Measurements from ENCODE around the gene S100A7A.

The S100A7A gene

DNA sequence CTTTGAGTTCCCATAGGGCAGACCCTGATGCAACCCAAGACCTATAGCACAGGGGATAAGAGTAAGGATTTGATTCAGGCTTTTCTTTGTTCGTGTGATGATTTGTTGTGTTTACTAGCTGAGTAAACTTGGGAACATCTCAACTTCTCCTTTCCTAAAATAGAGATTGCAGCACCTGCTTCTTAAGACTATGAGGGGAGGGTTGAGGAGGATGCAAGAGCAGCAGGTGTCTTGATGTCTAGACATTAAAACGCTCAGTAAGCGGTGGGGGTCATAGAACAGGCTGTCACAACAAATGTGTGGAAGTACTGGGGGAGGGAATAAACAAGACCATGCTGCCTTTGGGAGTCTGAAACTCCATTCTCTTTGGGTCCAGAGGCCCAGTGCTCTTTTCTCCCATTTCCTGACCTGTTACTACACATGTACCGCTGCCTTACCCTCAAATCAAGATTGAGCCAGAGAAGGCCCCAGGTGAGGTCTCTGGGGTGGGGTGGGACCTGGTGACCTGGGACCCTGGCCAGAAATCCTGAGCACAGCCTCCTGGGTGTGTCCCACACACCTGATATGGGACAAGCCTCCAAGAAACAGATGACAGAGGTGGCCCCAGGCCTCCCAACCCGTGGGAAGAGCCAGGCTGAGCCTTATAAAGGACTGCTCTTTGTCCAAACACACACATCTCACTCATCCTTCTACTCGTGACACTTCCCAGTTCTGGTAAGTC, at the start of gene S100A7A:
S100A7A (plus strand) TSS at position 671 of the 721 bp plus-strand sequence. CDS start 1,563 bp downstream, outside the sequence.
- no peak for DNase-seq

GRCh38 chr1:153367090-153367489, 49.2 kb upstream of the S100A7A start:
- DNase-seq = no peak

GRCh38 chr1:153368495-153368894, 47.8 kb upstream of the S100A7A start:
- no peak for DNase-seq

DNA sequence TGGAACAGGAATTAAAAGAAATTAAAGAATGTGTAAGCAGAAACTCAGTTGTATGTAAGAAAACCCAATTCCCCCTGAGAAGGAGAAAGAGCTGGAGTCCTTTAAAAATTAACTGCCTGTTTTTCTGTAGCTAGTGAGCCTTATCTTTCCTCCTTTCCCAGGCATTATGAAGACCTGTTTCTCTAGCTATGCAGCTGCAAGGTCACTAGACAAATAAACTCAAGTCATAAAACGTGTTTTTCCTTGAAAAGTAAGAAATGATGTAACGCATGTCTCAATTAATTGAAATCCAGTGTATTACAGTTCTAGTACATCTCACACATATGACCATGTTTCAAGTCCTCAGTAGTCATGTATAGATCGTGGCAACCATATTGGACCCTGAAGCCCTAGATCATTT, 46.2 kb upstream of the S100A7A start:
- DNase-seq = no peak

- no peak for DNase-seq
Observed at GRCh38 chr1:153371231-153371630, 45.1 kb upstream of the S100A7A start.

GRCh38 chr1:153372571-153372970, 43.7 kb upstream of the S100A7A start:
- DNase-seq = no peak

- DNase-seq = peak; percentile 55
Observed at GRCh38 chr1:153374071-153374470, 42.2 kb upstream of the S100A7A start.

DNA sequence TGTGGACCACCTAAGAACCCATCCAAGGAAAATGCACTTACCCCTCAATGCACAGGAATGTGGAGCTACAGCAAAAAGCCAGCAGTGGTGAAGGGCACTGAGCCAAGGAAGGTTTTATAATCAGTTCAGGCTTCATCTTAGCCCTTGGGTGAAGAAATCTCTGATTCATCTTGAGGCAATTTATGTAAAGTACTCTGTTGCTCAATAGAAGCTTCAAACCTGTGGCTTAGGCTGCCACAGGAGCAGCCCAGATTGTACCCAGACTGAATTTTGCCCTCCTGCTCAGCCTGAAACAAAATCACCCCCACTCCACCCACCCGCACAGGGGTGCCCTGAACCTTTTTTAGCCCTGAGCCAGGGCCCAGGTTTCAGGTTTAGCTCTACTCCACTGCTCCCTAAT, 40.8 kb upstream of the S100A7A start, which contains the start of gene S100A12:
S100A12 (minus strand) TSS at position 111 of the 400 bp plus-strand sequence. CDS start 1,029 bp downstream, outside the sequence.
- peak; percentile 93 for DNase-seq

- no peak for DNase-seq
Observed at GRCh38 chr1:153379591-153379990, 36.7 kb upstream of the S100A7A start.

DNA sequence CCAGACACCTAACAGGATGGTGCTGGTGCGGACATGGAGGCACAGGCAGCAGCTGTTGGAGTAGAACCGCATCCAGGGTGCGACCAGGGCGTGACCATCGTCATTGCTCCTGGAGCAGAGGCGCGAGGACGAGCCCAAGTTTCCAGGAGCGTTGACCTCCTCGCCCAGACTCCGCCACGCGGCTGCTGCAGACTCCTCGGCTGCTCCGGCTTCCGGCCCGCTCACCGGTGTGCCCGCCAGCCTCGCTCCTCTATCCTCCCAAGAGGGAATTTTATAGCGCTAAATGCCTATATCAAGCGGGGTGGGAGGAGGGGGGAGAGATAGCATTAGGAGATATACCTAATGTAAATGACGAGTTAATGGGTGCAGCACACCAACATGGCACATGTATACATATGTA, 35.6 kb upstream of the S100A7A start:
- no peak for DNase-seq

DNA sequence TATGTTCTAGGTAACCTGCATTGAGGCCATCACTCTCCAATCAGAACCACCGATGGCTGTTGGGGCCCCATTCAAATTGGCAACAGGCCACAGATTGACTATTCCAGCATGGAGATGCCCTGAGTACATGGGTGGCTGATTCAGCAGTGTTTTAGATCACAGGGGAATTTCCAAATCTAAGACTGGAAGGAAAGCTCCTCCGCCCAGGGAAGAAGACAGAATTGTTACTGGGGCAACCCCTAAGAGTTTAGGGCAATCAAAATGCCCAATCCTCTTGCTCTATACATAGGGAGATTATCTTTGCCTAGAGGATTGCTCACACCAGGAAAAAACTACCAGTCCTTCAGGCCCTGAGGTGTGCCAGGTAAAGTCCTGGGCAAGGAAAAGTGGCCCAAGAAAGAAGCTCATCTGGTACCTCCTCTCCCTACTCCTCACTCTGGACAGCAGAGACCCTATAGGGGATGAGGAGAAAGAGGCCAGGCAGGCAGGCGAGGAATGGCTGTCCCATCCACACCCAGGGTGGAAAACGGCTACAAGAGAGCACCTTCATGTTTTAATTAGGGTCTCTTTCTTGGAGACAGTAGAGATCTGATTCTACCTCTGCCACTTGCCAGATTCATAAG, 31.3 kb upstream of the S100A7A start:
- peak; percentile 78 for DNase-seq

DNA sequence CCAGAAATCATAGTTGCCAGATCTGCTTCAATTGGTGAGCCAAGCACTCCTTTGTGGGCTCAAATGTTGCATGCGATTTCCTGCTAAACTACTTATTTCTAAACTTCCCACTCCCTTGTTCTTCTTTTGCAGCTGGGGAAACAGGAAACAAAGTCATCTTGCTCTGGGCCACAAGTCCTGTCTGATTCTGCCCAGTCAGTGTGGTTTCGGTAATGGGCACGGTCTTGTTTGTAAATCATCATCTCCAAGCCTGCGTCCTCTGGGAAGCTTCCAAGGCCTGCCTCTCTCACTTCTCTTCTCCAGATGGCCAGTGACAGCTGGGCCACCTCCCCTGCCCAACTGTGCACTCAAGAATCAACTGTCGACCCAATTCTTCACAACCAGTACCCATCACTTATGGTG, 29.8 kb upstream of the S100A7A start:
- DNase-seq = peak; percentile 94

- DNase-seq = no peak
Observed at GRCh38 chr1:153387001-153387400, 29.3 kb upstream of the S100A7A start.

DNA sequence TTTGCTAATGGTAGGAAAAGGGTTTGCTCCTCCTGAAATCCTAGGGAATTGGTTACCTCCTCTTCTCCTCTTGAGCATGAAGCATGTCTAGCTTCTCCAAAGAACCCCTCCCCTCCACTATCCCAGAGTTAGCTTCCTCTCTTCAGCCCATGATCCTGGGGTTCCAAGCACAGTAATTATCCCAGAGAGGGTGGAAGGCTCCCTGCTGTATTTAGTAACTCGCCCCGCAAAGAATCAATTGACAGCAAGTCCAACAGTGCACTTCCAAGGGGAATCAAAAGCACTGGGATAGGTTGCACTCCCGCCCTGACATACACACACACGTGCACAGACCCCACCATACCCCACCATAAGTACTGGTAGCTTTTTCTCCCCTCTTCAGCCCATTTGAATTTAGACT, 28.5 kb upstream of the S100A7A start:
- no peak for DNase-seq

DNA sequence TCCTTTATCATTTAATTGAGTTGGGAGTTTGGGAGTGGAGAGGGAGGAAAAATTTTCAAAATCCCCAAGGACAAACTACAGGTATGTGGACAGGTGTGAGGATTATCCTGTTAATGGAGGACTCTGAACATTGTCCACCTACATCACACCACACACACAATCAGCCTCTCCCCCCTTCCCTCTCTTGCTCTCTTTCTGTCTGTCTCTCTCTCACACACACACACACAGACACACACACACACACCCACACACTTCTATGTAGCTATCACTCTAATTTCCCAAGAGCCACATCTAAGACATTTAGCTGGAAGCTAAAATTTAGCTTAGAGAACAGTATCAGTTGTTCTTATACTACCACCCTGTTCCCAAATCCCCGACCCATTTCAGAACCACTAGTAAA, 26.9 kb upstream of the S100A7A start:
- DNase-seq = peak; percentile 28

GRCh38 chr1:153389973-153390879, 26.1 kb upstream of the S100A7A start:
- DNase-seq = peak; percentile 47

- peak; percentile 83 for DNase-seq
Observed at GRCh38 chr1:153390938-153391710, 25.2 kb upstream of the S100A7A start, which contains the start of gene S100A8. S100A8 (minus strand) TSS chr1:153391073; CDS start chr1:153390535, 538 bp downstream.

GRCh38 chr1:153392258-153392657, 24.1 kb upstream of the S100A7A start:
- no peak for DNase-seq

DNA sequence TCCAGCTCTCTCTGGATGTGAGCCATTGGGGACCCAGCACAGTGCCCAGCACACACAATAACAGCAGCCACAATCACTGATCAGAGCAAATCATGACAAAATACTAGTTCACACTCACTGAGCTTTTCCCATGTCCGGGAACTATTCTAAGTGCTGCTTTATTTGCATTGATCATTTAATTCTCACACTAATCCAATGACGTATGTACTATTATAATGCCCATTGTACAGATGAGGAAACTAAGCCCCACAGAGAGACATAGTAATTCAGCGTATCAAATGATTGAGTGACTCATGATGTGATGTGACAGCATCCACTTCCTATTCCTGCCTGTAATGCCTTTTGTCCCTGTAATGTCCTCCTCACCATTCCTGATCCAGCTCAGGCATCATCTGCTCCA, 23.5 kb upstream of the S100A7A start:
- DNase-seq = no peak

DNA sequence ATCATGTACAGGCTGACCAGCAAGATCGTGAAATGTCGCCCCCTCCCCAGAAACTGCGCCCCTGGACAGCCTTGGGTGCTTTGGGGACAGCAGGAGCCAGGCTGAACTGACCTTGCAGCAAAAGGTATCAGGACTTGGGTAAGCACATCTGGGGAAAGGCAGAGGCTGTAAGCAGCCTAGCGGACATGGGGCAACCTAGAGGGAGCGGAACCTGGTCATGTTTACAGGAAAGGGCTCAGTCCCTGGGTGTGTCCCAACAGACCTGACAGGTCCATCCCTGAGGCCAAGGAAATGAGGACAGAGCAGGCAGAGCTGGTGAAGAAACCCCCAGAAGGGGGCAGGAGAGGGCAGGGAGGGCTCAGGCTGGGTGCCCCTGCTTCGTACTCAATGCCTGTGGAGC, 22.4 kb upstream of the S100A7A start:
- DNase-seq = no peak

DNA sequence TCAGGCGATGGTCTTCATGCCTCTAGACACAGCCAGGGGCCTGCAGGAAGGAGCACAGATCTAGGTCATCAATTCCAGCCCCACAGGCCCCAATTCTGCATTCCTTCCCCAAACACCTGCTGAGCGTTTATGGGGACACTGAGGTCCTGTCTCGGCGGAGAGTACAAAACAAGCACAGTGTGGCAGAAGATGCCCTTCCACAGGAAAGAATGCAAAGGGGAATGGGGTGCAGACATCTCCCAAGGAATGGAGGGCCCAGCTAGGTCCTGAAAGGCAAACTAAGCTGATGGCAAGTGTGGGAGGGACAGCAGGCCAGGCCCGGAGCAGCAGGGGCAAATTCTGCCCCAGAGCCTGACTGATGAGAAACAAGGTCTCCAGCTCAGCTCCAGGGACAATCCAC, 21.9 kb upstream of the S100A7A start:
- DNase-seq = no peak

DNA sequence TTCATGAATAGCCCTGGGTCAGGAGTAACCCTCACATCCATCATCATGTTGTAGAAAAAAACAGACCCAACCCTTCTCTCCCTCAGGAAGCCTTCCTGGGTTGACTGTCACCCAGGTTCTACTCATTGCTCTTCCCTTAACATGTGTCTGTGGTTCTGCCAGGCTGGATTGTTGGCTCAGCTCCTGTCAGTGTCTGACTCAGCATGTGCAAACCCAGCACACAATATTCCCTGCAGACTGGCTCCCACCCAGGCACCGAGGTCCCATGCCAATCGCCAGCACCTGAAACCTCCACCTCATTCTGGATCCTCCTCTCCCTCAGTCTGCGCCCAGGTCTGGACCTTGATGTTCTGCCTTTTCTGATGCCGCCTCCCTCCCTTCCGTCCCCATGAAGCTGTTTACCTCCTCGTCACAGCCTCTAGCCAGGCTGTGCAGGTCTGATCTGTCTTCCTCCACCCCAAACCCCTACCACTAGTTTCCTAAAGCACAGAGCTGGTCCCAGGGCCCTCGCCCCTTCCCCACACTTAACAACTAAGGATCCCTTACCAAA, 21.1 kb upstream of the S100A7A start:
- DNase-seq = no peak

Measured in inflammatory macrophage treated with lipopolysaccharide for 4 hours (primary cell).